ENCODE measurements around the gene CSNK1G1. TPM values are rescaled to one million over a fixed set of nuclear protein-coding genes. Genes with fewer than 3 reads are reported as not detected.

CSNK1G1 gene
- total RNA-seq, 1 experiment from 2014 or later: 11.5 TPM

DNA sequence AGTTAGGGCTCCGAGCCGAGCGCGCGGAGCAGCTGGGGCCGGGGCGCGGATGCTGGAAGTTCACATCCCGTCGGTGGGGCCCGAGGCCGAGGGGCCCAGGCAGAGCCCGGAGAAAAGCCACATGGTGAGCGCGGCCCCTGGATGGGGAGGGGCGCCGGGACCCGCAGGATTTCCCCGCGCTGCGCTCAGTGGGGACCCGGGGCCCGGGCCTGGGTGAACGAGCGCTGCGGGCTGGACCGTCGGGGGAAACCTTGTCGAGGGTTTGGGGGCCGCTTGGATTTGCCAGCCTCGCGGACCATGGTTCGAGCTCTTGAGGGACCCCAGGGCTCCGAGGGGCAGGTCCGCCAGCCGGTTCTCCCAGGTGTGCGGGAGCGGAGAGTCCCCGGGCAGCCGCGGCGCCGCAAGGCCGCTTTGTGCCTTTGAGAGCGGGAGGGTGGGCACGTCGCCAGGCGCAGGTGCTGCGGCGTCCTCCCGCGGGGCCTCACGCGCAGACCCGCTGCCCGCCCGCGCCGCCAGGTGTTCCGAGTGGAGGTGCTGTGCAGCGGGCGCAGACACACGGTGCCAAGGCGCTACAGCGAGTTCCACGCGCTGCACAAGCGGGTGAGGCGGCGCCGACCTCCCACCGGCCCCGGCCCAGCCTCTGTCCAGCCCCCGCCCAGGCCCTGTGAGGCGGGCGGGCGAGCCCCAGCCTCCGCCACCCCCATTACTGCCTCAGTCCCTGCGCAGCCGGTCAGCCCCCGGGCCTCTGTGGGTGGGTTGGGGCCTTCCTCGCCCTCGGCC lies 204.1 kb downstream of the CSNK1G1 start, which contains the start of gene SNX22:
TSS of gene SNX22 (plus strand) at position 5 of the 780 bp plus-strand sequence. CDS start at position 50, 45 bp downstream.
- BruUV-seq (replicated peaks): no TSS peak

DNA sequence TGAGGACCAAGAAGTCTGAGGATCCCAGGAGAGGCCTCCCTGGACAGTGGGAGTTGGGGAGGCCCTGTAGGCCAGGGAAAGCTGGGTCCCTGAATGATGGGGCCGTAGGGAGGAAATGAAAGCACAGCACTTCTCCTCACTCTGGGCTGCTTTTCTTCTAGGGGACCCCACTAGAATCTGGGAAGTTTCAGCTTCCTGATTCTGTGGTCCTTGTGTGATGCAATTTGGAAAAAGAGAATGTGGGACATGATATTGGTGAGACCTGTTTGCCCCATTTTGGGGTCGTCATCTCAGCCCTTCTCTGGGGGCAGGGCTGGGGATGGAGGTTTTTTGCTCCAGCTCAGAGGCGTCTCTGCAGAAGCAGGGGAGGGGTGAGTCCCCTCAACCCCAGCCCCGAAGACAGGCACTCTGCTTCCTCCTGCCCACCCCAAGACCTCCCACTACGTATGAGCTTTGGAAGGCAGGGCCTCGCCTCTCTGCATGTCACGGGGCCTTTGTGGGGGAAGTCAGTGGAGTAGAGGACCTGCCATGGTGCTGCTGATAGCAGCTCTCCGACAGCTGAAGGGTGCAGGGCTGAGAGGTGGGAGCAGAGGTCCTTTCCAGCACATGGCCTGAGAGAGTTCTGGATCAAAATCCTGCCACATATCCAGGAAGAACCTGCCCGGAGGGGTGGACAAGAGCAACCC lies 205.9 kb downstream of the CSNK1G1 start:
- no peaks in the 10 kb centered on the region for H3K27me3 ChIP-seq (replicated peaks; ENCODE audit: control insufficient read depth, insufficient read depth, low read length)
- CTCF ChIA-PET: interaction anchor here (0.6 to 0.7 kb wide), 2 partner anchors 26 to 43 kb away, joined by 3 read pairs; no protein-coding TSS in a partner anchor
- H3K36me3 ChIP-seq (ENCODE audit: control insufficient read depth, insufficient read depth, low read length): no peaks in the 10 kb centered on the region
- H3K4me1 Mint-ChIP-seq (ENCODE audit: low read depth, unreplicated experiment): peaks cover 9% of the 10 kb centered on the region
- BruUV-seq (replicated peaks): no TSS peak
- H3K4me1 ChIP-seq: peaks cover 5% of the 10 kb centered on the region; the same call in 1 of the 2 replicates
- H3K27ac Mint-ChIP-seq (ENCODE audit: unreplicated experiment): peak overlapping the region; percentile 1
- no peak overlapping the region for H3K4me3 ChIP-seq (ENCODE audit: low read depth, low read length)
- intact Hi-C loops (cut with micrococcal nuclease; ENCODE audit: unreplicated experiment): no loop called here
- no peak for DNase-seq
- no peaks in the 10 kb centered on the region for H3K27me3 Mint-ChIP-seq (ENCODE audit: insufficient read depth, unreplicated experiment)
- POLR2A ChIA-PET: no interaction called here
- peaks cover 35% of the 10 kb centered on the region for H3K36me3 Mint-ChIP-seq (ENCODE audit: insufficient read depth, unreplicated experiment)
- TF ChIP-seq, protein P1, sequence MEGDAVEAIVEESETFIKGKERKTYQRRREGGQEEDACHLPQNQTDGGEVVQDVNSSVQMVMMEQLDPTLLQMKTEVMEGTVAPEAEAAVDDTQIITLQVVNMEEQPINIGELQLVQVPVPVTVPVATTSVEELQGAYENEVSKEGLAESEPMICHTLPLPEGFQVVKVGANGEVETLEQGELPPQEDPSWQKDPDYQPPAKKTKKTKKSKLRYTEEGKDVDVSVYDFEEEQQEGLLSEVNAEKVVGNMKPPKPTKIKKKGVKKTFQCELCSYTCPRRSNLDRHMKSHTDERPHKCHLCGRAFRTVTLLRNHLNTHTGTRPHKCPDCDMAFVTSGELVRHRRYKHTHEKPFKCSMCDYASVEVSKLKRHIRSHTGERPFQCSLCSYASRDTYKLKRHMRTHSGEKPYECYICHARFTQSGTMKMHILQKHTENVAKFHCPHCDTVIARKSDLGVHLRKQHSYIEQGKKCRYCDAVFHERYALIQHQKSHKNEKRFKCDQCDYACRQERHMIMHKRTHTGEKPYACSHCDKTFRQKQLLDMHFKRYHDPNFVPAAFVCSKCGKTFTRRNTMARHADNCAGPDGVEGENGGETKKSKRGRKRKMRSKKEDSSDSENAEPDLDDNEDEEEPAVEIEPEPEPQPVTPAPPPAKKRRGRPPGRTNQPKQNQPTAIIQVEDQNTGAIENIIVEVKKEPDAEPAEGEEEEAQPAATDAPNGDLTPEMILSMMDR (IDR thresholded peaks at IDR 0.05; ENCODE audit: insufficient read depth in 1 of 2, low read depth in 1 of 2, low read length in 1 of 2, severe bottlenecking in 1 of 2, unreplicated experiment in 1 of 2): no peak
- no peaks in the 10 kb centered on the region for H3K9me3 Mint-ChIP-seq (ENCODE audit: unreplicated experiment)
- no peaks in the 10 kb centered on the region for H3K9me3 ChIP-seq
- peak overlapping the region; percentile 7 for H3K4me3 Mint-ChIP-seq (ENCODE audit: unreplicated experiment)

More for the DNA sequence above, 204.1 kb downstream of the CSNK1G1 start, which contains the start of gene SNX22:
- intact Hi-C loops (cut with micrococcal nuclease; ENCODE audit: unreplicated experiment): loop anchor here (2.0 kb wide), 1 partner anchor 59 kb away; the partner anchor contains the start of gene CIAO2A
- H3K4me1 Mint-ChIP-seq (ENCODE audit: low read depth, unreplicated experiment): peaks cover 9% of the 10 kb centered on the region
- H3K9me3 ChIP-seq: no peaks in the 10 kb centered on the region
- H3K27me3 Mint-ChIP-seq (ENCODE audit: insufficient read depth, unreplicated experiment): no peaks in the 10 kb centered on the region
- no peaks in the 10 kb centered on the region for H3K36me3 ChIP-seq (ENCODE audit: control insufficient read depth, insufficient read depth, low read length)
- peaks cover 44% of the 10 kb centered on the region for H3K36me3 Mint-ChIP-seq (ENCODE audit: insufficient read depth, unreplicated experiment)
- H3K9me3 Mint-ChIP-seq (ENCODE audit: unreplicated experiment): no peaks in the 10 kb centered on the region
- H3K4me3 Mint-ChIP-seq (ENCODE audit: unreplicated experiment): peak within 1 kb of the TSS; percentile 73
- ChIA-PET CTCF (no interaction called here), POLR2A (interaction anchor here (0.6 kb wide), 1 partner anchor 58 kb away, joined by 3 read pairs; no protein-coding TSS in a partner anchor)
- TF ChIP-seq, protein P1 (IDR thresholded peaks at IDR 0.05; ENCODE audit: insufficient read depth in 1 of 2, low read depth in 1 of 2, low read length in 1 of 2, severe bottlenecking in 1 of 2, unreplicated experiment in 1 of 2): no peak
- no peaks in the 10 kb centered on the region for H3K27me3 ChIP-seq (replicated peaks; ENCODE audit: control insufficient read depth, insufficient read depth, low read length)
- DNase-seq: no peak
- peak within 1 kb of the TSS; percentile 69 for H3K4me3 ChIP-seq (ENCODE audit: low read depth, low read length)
- no peak within 1 kb of the TSS for H3K27ac Mint-ChIP-seq (ENCODE audit: unreplicated experiment)
- H3K4me1 ChIP-seq: peaks cover 5% of the 10 kb centered on the region; the same call in 1 of the 2 replicates

DNA sequence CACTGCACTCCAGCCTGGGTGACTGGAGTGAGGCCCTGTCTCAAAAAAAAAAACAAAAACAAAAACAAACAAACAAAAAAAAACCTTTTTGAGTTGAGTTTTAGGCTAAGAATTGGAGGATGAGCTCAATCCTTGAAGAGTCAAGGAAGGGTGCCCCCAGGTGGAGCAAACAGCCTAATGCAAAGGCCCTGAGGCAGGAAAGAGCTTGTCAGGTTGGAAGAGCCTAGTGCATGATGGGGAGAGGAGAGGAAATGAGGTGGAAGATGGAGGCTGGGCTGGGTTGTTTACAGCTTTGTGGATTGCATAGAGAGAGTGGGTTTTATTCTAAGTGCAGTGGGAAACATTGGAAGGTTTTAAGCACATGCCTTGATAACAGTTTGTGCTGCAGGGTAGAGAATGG lies 206.5 kb downstream of the CSNK1G1 start:
- no peaks in the 10 kb centered on the region for H3K9me3 ChIP-seq
- ChIA-PET POLR2A (no interaction called here), CTCF (interaction anchor here (0.6 to 1.0 kb wide), 3 partner anchors 27 to 540 kb away, joined by 3 read pairs; no protein-coding TSS in a partner anchor)
- DNase-seq: no peak
- peak overlapping the region; percentile 7 for H3K4me3 Mint-ChIP-seq (ENCODE audit: unreplicated experiment)
- peaks cover 5% of the 10 kb centered on the region; the same call in 1 of the 2 replicates for H3K4me1 ChIP-seq
- H3K36me3 Mint-ChIP-seq (ENCODE audit: insufficient read depth, unreplicated experiment): peaks cover 35% of the 10 kb centered on the region
- intact Hi-C loops (cut with micrococcal nuclease; ENCODE audit: unreplicated experiment): no loop called here
- BruUV-seq (replicated peaks): no TSS peak
- peak overlapping the region; percentile 1 for H3K27ac Mint-ChIP-seq (ENCODE audit: unreplicated experiment)
- H3K4me1 Mint-ChIP-seq (ENCODE audit: low read depth, unreplicated experiment): peaks cover 9% of the 10 kb centered on the region
- no peaks in the 10 kb centered on the region for H3K9me3 Mint-ChIP-seq (ENCODE audit: unreplicated experiment)
- H3K27me3 Mint-ChIP-seq (ENCODE audit: insufficient read depth, unreplicated experiment): no peaks in the 10 kb centered on the region
- H3K36me3 ChIP-seq (ENCODE audit: control insufficient read depth, insufficient read depth, low read length): no peaks in the 10 kb centered on the region
- H3K4me3 ChIP-seq (ENCODE audit: low read depth, low read length): no peak overlapping the region
- H3K27me3 ChIP-seq (replicated peaks; ENCODE audit: control insufficient read depth, insufficient read depth, low read length): no peaks in the 10 kb centered on the region
- TF ChIP-seq, protein P1 (IDR thresholded peaks at IDR 0.05; ENCODE audit: insufficient read depth in 1 of 2, low read depth in 1 of 2, low read length in 1 of 2, severe bottlenecking in 1 of 2, unreplicated experiment in 1 of 2): no peak
